Measurements from ENCODE around the gene VASP.

The VASP gene

GRCh38 chr19:45564131-45564780 is 57.0 kb downstream of the VASP start:
- DNase-seq = no peak

- no peak for DNase-seq
Observed at GRCh38 chr19:45567609-45568008, 60.3 kb downstream of the VASP start.

DNA sequence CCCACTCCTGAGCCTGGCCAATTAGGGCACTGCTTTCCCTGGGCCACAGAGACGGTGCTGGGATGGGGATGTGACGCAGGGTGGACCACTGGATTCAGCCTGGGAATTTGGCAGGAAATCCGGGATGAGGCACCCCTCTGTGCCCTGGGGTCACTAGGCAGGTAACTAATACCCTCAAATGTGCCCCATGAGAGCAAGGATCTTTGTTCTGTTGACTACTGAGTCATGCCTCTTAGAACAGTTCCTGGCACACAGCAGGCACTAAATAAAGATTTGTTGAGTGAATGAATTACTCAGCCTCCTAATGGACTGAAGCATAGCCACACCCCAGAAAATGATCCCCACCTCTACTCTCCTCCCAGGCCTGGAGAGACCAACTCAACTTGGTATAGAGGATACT is 61.5 kb downstream of the VASP start:
- DNase-seq = no peak

DNA sequence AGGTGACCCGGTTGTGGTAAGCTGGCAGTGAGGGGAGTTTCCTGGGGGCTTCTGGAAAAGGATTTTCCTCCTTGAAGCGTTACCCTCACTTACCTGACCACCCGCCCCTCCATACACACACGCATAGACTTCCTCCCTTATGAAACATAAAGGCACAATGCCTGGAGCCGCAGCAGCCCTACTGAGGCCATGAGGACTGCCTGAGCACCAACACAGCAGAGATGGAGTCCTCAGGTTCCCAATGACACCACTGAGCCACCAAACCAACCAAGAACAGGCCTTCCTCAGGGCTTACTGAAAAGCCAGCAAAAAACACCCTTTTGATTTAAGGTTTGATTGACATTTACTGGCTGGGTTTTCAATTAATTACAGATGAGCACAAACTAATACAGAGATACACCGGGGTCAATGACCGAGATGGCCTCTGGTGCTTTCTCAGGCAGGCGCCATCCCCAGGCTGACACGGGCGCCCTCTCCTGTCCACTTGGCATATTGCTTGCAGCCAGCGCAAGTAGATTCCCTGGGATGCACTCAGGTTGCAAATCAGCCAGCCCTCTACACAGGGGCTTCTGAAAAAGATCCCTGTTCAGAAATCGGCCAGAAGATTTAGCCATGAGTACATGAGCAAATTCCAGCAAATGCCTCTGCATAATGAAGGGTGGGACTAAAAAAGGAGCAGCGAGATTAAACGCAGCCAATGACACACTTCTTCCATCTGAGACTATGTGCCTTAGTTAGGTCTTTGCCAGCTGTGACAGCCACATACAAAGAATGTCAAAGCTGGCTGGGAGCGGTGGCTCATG is 62.5 kb downstream of the VASP start:
- no peak for DNase-seq

DNA sequence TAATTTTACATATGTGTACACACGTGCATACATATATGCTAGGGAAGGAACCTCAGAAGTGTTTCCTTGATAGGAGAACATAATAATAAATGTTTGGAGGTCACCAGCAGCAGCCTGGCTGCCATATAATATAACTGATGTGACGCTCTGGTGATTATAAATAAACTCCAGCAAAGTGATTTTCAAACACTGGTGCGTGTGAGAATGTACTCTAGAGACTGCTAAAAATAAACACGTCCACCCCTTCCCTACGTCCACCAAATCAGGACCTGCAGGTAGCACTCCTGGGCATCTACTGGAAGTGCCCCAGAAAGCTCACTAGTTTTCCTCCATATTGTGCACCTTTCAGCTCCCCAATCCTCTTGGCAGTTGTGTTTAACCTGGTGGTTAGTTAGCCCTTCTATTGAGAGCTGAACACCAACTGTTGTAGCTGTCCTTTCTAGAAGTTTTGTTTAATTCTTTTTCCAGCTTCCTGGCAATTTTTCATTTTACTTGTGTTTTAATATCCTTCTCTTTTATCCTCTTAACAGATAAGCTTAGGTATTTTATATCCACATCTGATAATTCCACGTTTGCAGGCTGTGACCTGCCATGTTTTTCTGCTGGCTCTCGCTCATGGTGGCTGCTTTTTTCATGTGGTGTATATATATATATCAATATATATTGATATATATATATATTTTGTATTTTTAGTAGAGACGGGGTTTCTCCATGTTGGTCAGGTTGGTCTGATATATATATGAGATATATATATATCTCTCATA is 64.4 kb downstream of the VASP start:
- DNase-seq = no peak

GRCh38 chr19:45574526-45574925 is 67.2 kb downstream of the VASP start:
- no peak for DNase-seq

GRCh38 chr19:45575216-45575615 is 67.9 kb downstream of the VASP start:
- no peak for DNase-seq
